Fibroblast of mammary gland (primary cell): ENCODE results near the gene DMBT1.
A peak's percentile ranks its signal among the peaks of the same experiment; 100 is the strongest.

ENCODE experiments used
- DNase-seq: peaks from one replicate; pipeline ENCODE4 v3.0.0-alpha.2; 2010; ENCODE audit warnings: low read depth
- H3K4me3 ChIP-seq: 2 replicates; pipeline ENCODE4 v1.5.1; 2011; ENCODE audit warnings: low read depth, mild to moderate bottlenecking, low read length, moderate library complexity; ENCODE audit not compliant: control insufficient read depth
- TF ChIP-seq, protein P1 (sequence below): conservative IDR thresholded peaks from 2 replicates; pipeline ENCODE4 v1.5.1; 2011; ENCODE audit warnings: low read depth, low read length, inconsistent platforms; ENCODE audit not compliant: control insufficient read depth, insufficient read depth

The DMBT1 gene

DNA sequence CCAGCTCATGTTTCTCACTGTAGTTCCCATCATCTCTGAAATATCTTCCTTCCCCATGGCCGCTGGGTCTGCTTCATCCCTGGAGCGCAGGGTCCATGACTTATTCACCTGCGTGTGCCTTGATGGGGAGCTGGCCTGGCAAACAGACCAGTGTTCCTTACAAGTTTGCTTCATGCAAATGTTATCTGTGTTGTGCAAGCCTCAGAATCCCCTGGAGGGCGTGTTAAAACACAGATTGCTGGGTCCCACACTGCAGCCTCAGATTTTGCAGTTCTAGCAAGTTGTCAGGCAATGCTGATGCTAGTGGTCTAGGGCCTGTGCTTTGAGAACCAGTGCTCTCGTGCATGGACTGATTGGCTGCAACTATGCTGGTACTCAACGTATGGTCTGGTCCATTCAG is 7.2 kb upstream of the DMBT1 start:
- H3K4me3 ChIP-seq = no peak overlapping the region
- TF ChIP-seq, protein P1, sequence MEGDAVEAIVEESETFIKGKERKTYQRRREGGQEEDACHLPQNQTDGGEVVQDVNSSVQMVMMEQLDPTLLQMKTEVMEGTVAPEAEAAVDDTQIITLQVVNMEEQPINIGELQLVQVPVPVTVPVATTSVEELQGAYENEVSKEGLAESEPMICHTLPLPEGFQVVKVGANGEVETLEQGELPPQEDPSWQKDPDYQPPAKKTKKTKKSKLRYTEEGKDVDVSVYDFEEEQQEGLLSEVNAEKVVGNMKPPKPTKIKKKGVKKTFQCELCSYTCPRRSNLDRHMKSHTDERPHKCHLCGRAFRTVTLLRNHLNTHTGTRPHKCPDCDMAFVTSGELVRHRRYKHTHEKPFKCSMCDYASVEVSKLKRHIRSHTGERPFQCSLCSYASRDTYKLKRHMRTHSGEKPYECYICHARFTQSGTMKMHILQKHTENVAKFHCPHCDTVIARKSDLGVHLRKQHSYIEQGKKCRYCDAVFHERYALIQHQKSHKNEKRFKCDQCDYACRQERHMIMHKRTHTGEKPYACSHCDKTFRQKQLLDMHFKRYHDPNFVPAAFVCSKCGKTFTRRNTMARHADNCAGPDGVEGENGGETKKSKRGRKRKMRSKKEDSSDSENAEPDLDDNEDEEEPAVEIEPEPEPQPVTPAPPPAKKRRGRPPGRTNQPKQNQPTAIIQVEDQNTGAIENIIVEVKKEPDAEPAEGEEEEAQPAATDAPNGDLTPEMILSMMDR = no peak
- DNase-seq = peak; percentile 9

GRCh38 chr10:122554131-122555036 is 6.2 kb upstream of the DMBT1 start:
- no peak overlapping the region for H3K4me3 ChIP-seq
- DNase-seq = no peak
- TF ChIP-seq, protein P1 = no peak

DNA sequence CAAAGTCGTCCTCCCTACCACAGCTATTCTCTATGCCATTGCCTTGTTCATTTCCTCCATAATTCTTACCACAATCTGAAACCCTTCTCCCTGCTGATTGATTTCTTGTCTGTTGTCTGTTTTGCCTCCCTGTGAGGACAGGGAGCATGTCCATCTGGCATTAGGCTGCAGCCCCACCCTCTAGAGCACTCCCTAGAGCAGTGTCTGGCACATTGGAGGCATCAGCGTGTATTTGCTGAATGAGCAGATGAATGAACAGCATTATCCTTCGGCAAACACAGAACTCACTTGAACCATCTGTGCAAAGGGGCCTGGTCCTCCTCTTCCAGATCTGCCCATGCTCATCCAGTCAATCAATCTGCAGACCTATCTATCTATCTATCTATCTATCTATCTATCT is 5.1 kb upstream of the DMBT1 start:
- no peak overlapping the region for H3K4me3 ChIP-seq
- no peak for DNase-seq
- TF ChIP-seq, protein P1 = no peak

- H3K4me3 ChIP-seq = no peak overlapping the region
- TF ChIP-seq, protein P1 = no peak
- no peak for DNase-seq
Measured at GRCh38 chr10:122557516-122557915, 3.0 kb upstream of the DMBT1 start.

DNA sequence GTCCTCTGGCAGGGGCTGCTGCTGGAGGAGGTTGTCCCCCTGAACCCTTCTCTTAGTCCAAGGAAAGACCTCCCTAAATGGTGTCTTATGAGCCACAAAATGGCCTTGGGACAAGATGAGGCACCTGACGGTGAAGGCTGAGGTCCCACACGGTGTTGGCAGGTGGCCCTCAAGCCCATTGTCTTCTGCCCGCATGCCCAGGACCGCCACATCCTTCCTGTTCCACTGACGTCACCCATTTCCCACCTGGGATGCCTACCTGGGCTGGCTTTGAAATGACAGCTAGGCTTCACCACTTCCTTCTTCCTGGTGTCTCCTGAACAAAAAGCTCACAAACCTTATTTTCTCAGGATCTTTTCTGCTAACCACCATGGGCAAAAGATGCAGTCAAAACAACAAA is 2.1 kb upstream of the DMBT1 start:
- TF ChIP-seq, protein P1 = no peak
- DNase-seq = no peak
- H3K4me3 ChIP-seq = no peak overlapping the region

- H3K4me3 ChIP-seq = no peak overlapping the region
- TF ChIP-seq, protein P1 = no peak
- DNase-seq = no peak
Measured at GRCh38 chr10:122559228-122559627, 1.3 kb upstream of the DMBT1 start.
